HepG2 (cell line): Measurements from ENCODE around the gene FMNL2. TPM values are rescaled to one million over a fixed set of nuclear protein-coding genes. Genes with fewer than 3 reads are reported as not detected.
A peak's percentile ranks its signal among the peaks of the same experiment; 100 is the strongest.

Source experiments
- ATAC-seq: fragments of 200-7000 bp; cut with Tn5 transposase; 3 replicates; pipeline ENCODE4 v1.9.1; 2020; ENCODE audit warnings: mild to moderate bottlenecking, moderate library complexity
- BruUV-seq: library from RNA; stranded (reverse); fragments of 400-500 nt; replicated peaks from 2 replicates; lab custom pipeline; 2021; lab: Mats Ljungman, UMichigan
- CTCF ChIA-PET: fragments of 300-600 bp; formaldehyde crosslinking; extraction: SDS; loops from one replicate; lab custom pipeline; 2021; ENCODE audit warnings: low total read pairs, inconsistent platforms, low intra/inter-chr PET ratio; lab: Yijun Ruan, JAX
- POLR2A ChIA-PET: fragments of 350-600 bp; sonication (Branson Sonifier 250); formaldehyde crosslinking; loops from one replicate; lab custom pipeline; 2020; ENCODE audit warnings: antibody characterized with exemption, inconsistent platforms; lab: Yijun Ruan, JAX
- DNase-seq: peaks from one replicate; pipeline ENCODE4 v3.0.0-alpha.2; 2015; ENCODE audit warnings: low spot score
- FAIRE-seq: peaks from 3 replicates; lab custom pipeline; 2011; peaks lifted over from hg19 to GRCh38; lab: Jason Lieb, UNC
- H2AFZ ChIP-seq: one replicate; pipeline ENCODE4 v1.6.1; 2011; ENCODE audit warnings: low read length, inconsistent platforms
- H3K27ac ChIP-seq: fragments of 300-600 bp; 3 replicates; pipeline ENCODE4 v1.8.0; 2011; ENCODE audit warnings: mixed run types, mild to moderate bottlenecking, mixed read lengths, low read length, inconsistent platforms; ENCODE audit not compliant: insufficient read depth; ENCODE audit errors: extremely low read length
- H3K27me3 ChIP-seq, 2 experiments: fragments of 200-600 bp in 1 of 2; 2 replicates in 1 of 2; 3 replicates in 1 of 2; pipeline versions ENCODE4 v1.6.0 to v1.8.0; 2011; ENCODE audit warnings: low read length in 2 of 2, mild to moderate bottlenecking in 2 of 2, moderate library complexity in 2 of 2, inconsistent platforms in 1 of 2; ENCODE audit not compliant: insufficient read depth in 2 of 2, control insufficient read depth in 1 of 2
- H3K36me3 ChIP-seq, 2 experiments: fragments of 200-600 bp in 1 of 2; replicated peaks in 1 of 2; 2 replicates in 1 of 2; 3 replicates in 1 of 2; pipeline versions ENCODE4 v1.5.1 to v1.8.0; 2011; ENCODE audit warnings: low read length in 2 of 2, inconsistent platforms in 1 of 2; ENCODE audit not compliant: insufficient read depth in 2 of 2, control insufficient read depth in 1 of 2
- H3K4me1 ChIP-seq: 2 replicates; pipeline ENCODE4 v1.5.1; 2012; ENCODE audit warnings: low read length, inconsistent platforms; ENCODE audit not compliant: insufficient read depth
- H3K4me2 ChIP-seq: 2 replicates; pipeline ENCODE4 v1.6.0; 2011; ENCODE audit warnings: low read depth, low read length, inconsistent platforms
- H3K4me3 ChIP-seq, 3 experiments: fragments of 200-600 bp in 1 of 3; sonication (generic), shearing (Covaris generic) in 1 of 3; replicated peaks in 1 of 3; 2 replicates each; pipeline ENCODE4 v1.5.1; 2011 to 2016; ENCODE audit warnings: low read length in 3 of 3, inconsistent platforms in 2 of 3, low read depth in 2 of 3, mild to moderate bottlenecking in 2 of 3, control low read depth in 1 of 3, mixed read lengths in 1 of 3; ENCODE audit not compliant: insufficient read depth in 1 of 3
- H3K79me2 ChIP-seq: one replicate; pipeline ENCODE4 v1.6.1; 2011; ENCODE audit warnings: low read length, inconsistent platforms; ENCODE audit not compliant: insufficient read depth
- H3K9ac ChIP-seq: 2 replicates; pipeline ENCODE4 v1.6.0; 2011; ENCODE audit warnings: mild to moderate bottlenecking, low read depth, low read length, inconsistent platforms; ENCODE audit not compliant: insufficient read depth
- H3K9me3 ChIP-seq: 2 replicates; pipeline ENCODE4 v1.5.1; 2012; ENCODE audit warnings: mild to moderate bottlenecking, low read length
- H4K20me1 ChIP-seq: 2 replicates; pipeline ENCODE4 v1.6.0; 2011; ENCODE audit warnings: inconsistent platforms, mild to moderate bottlenecking, low read length, moderate library complexity; ENCODE audit not compliant: insufficient read depth
- ASH2L ChIP-seq: fragments of 300-600, 200-600 bp; sonication (generic); IDR thresholded peaks from 2 replicates; pipeline ENCODE4 v1.7.0; 2017; ENCODE audit warnings: low read depth, mild to moderate bottlenecking, moderate library complexity, mixed read lengths, low read length; ENCODE audit not compliant: insufficient read length
- MIXL1 ChIP-seq: IDR thresholded peaks from 2 replicates; pipeline ENCODE4 v1.6.1; 2016
- NR2F6 ChIP-seq, 2 experiments: IDR thresholded peaks; 2 replicates each; pipeline ENCODE4 v1.6.1; 2016; ENCODE audit warnings: antibody characterized with exemption in 1 of 2, mild to moderate bottlenecking in 1 of 2
- SOX6 ChIP-seq, 2 experiments: fragments of 450-650 bp in 1 of 2; sonication (generic) in 1 of 2; formaldehyde crosslinking in 1 of 2; IDR thresholded peaks; 2 replicates each; pipeline versions ENCODE4 v1.4.0 to v1.6.1; 2017 to 2020; ENCODE audit warnings: antibody characterized with exemption in 1 of 2, mild to moderate bottlenecking in 1 of 2, missing genetic modification reagents in 1 of 2
- WGBS: methylation state at CpG from one replicate; pipeline ENCODE4 v1.1.6; 2017; ENCODE audit warnings: low lambda C conversion rate; 5-methylcytosine and 5-hydroxymethylcytosine counted together
- in situ Hi-C: cut with HindIII; loops from 2 replicates; pipeline ENCODE4 v1.10.0; 2017; ENCODE audit warnings: low pct_unique_long_range_greater_than_20kb; ENCODE audit not compliant: extremely low pct_ligation_motif_present
- intact Hi-C: fragments of 100-400 bp; cut with micrococcal nuclease; formaldehyde crosslinking; loops from one replicate; pipeline ENCODE4 v1.10.0; 2022; ENCODE audit not compliant: unreplicated experiment
- polyA plus RNA-seq, 8 experiments: library from polyadenylated mRNA; depleted of rRNA in 3 of 8; stranded (reverse) in 7 of 8; unstranded in 1 of 8; fragments of >200 nt; fragmentation: Illumina TruSeq in 4 of 8; extraction: Trizol in 4 of 8; gene quantifications; 2 replicates each; pipeline versions ENCODE4 v1.2.1 to v1.2.3, GENCODE V29; 2011 to 2016; ENCODE audit warnings: low read depth in 4 of 8, missing spikeins in 1 of 8, mixed read lengths in 1 of 8; ENCODE audit not compliant: insufficient read depth in 1 of 8
- total RNA-seq, 5 experiments: library from RNA; depleted of rRNA; stranded (reverse); fragments of >200 nt; fragmentation: Illumina TruSeq; extraction: Trizol; gene quantifications; 2 replicates each; pipeline ENCODE4 v1.2.3, GENCODE V29; 2016; ENCODE audit warnings: low read depth in 1 of 5

FMNL2 gene
- total and polyA plus RNA-seq, 2 of the 13 experiments (the other 11 are each of a cell fraction or from before 2014, with no cell fraction given) = 66.5 to 67.7 TPM

DNA sequence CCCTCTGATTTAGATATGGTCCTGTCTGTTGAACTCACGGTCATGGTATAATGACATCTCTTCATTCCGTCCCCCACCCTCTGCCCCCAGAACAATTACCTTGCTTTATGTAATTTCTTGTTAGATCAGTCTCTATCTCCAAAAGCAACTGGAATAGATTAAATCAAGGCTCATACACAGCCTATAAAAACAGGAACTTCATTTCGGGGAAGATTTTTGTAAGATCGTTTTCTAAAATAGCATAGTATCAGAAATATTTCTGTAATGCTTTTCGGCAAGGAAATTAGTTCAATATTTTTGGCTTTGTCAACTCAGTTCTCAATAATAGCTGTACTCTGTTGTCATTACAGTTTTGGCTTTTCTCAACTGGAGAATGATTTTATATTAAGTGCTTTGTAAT is 157.2 kb downstream of the FMNL2 start (continued):
- TF ChIP-seq ASH2L = no peak

GRCh38 chr2:152492911-152493310 is 157.9 kb downstream of the FMNL2 start:
- in situ Hi-C loops = no loop called here
- BruUV-seq = no TSS peak
- peaks cover 97% of the 10 kb centered on the region for H3K79me2 ChIP-seq
- no peak overlapping the region for H3K9ac ChIP-seq
- intact Hi-C loops = no loop called here
- 99% methylated on average over 2 of the region's 2 CpGs for WGBS
- TF ChIP-seq NR2F6 (IDR thresholded peaks at IDR 0.05) = no peak
- TF ChIP-seq NR2F6 (CRISPR knock-in tag; IDR thresholded peaks at IDR 0.05) = no peak
- TF ChIP-seq, all 625 proteins: peak for 0
- CTCF ChIA-PET = no interaction called here
- no peak for DNase-seq
- no peak for FAIRE-seq
- no peak overlapping the region for H3K4me3 ChIP-seq
- no peak overlapping the region for H3K4me2 ChIP-seq
- no peaks in the 10 kb centered on the region for H3K27me3 ChIP-seq
- H3K27ac ChIP-seq = no peak overlapping the region
- H4K20me1 ChIP-seq = no peaks in the 10 kb centered on the region
- ATAC-seq = no peak
- H3K4me1 ChIP-seq = peaks cover 72% of the 10 kb centered on the region
- H2AFZ ChIP-seq = no peak overlapping the region
- POLR2A ChIA-PET = no interaction called here
- H3K9me3 ChIP-seq = no peaks in the 10 kb centered on the region
- no peaks in the 10 kb centered on the region for H3K36me3 ChIP-seq

DNA sequence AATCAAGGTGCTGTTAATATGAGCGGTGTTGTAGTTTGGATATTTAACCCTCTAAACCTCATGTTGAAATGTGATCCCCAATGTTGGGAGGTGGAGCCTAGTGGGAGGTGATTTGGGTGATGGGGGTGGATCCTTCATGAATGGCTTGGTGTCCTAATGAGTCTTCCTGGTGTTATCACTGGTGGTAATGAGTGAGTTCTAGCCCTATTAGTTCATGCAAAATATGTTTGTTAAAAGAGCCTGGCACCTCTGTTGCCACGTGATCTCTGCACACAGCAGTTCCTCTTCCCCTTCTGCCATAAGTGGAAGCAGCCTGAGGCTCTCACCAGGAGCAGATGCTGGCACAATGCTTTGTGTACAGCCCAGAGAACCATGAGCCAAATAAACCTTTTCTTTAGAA is 158.4 kb downstream of the FMNL2 start:
- no peak overlapping the region for H3K4me2 ChIP-seq
- no peaks in the 10 kb centered on the region for H4K20me1 ChIP-seq
- peaks cover 72% of the 10 kb centered on the region for H3K4me1 ChIP-seq
- FAIRE-seq = no peak
- no peak overlapping the region for H3K27ac ChIP-seq
- no peak for DNase-seq
- no peaks in the 10 kb centered on the region for H3K9me3 ChIP-seq
- WGBS = 98% methylated on average over 2 of the region's 2 CpGs
- in situ Hi-C loops (no loop called here), intact Hi-C loops (no loop called here)
- no peak for TF ChIP-seq SOX6 (IDR thresholded peaks at IDR 0.05)
- TF ChIP-seq SOX6 (CRISPR knock-in tag; IDR thresholded peaks at IDR 0.05) = 0 out of 2 replicates have a peak, but pooled peaks have one; percentile 22
- TF ChIP-seq MIXL1 (CRISPR knock-in tag) = no peak
- no peak for ATAC-seq
- H3K36me3 ChIP-seq = no peaks in the 10 kb centered on the region
- BruUV-seq = no TSS peak
- peaks cover 97% of the 10 kb centered on the region for H3K79me2 ChIP-seq
- no peak overlapping the region for H3K4me3 ChIP-seq
- no peak overlapping the region for H3K9ac ChIP-seq
- POLR2A ChIA-PET = no interaction called here
- no peaks in the 10 kb centered on the region for H3K27me3 ChIP-seq
- CTCF ChIA-PET = no interaction called here
- no peak overlapping the region for H2AFZ ChIP-seq
